Left lung (tissue), 10 donors: ENCODE data around the gene MYRFL. TPM values are rescaled to one million over a fixed set of nuclear protein-coding genes. Genes with fewer than 3 reads are reported as not detected.

Experiments
- ATAC-seq: fragments of 200-7000 bp; cut with Tn5 transposase; one replicate; pipeline ENCODE4 v1.9.1; 2020; ENCODE audit warnings: moderate library complexity
- DNase-seq, 4 donors: peaks; one replicate each; pipeline ENCODE4 v3.0.0-alpha.2; 2013 to 2020
- H3K27ac ChIP-seq, 2 donors: fragments of 200-600 bp; sonication (generic) in 1 of 2; one replicate each; pipeline versions ENCODE4 v1.5.0 to v1.8.0; 2020 to 2021
- H3K27me3 ChIP-seq, 2 donors: fragments of 200-600 bp; sonication (generic) in 1 of 2; one replicate each; pipeline versions ENCODE4 v1.5.0 to v1.8.0; 2020 to 2021
- H3K36me3 ChIP-seq, 2 donors: fragments of 200-600 bp; sonication (generic) in 1 of 2; one replicate each; pipeline versions ENCODE4 v1.5.0 to v1.8.0; 2020 to 2021
- H3K4me1 ChIP-seq, 2 donors: fragments of 200-600 bp; one replicate each; pipeline ENCODE4 v1.8.0; 2021
- H3K4me3 ChIP-seq, 2 donors: fragments of 200-600 bp; sonication (generic) in 1 of 2; one replicate each; pipeline versions ENCODE4 v1.5.0 to v1.8.0; 2020 to 2021; ENCODE audit warnings: mild to moderate bottlenecking in 1 of 2
- H3K9me3 ChIP-seq, 2 donors: fragments of 200-600 bp; sonication (generic) in 1 of 2; one replicate each; pipeline versions ENCODE4 v1.5.0 to v1.8.0; 2020 to 2021
- intact Hi-C, 2 donors: fragments of 100-400 bp; cut with DNase I; formaldehyde crosslinking; loops; one replicate each; pipeline versions ENCODE4 v1.11.2 to v1.14.2; 2022
- polyA plus RNA-seq, 6 donors: library from polyadenylated mRNA; unstranded; fragments of 120-200 nt; gene quantifications; one replicate each; pipeline ENCODE4 v1.2.1, GENCODE V29; 2013; ENCODE audit not compliant: insufficient read length in 6 of 6
- total RNA-seq, 2 donors: library from RNA; stranded (reverse); fragmentation: NEBNext Ultra II Directional; extraction: Animal tissue kit (Norgen Biotek cat#: 25700); gene quantifications; one replicate each; pipeline ENCODE4 v1.2.1, GENCODE V29; 2021
- TF ChIP-seq, protein P1 (sequence below), 2 donors: fragments of 200-600 bp; sonication (generic) in 1 of 2; IDR thresholded peaks; one replicate each; pipeline versions ENCODE4 v1.5.0 to v1.8.0; 2021; ENCODE audit warnings: antibody characterized with exemption in 2 of 2
- donor health status: DM: no; HTN: yes; CAD: no.
- donor health status: DM: no; HTN: no; CAD: no.

The MYRFL gene
- total and polyA plus RNA-seq, 8 donors: 0.17 to 2.5 (median 0.77) TPM

DNA sequence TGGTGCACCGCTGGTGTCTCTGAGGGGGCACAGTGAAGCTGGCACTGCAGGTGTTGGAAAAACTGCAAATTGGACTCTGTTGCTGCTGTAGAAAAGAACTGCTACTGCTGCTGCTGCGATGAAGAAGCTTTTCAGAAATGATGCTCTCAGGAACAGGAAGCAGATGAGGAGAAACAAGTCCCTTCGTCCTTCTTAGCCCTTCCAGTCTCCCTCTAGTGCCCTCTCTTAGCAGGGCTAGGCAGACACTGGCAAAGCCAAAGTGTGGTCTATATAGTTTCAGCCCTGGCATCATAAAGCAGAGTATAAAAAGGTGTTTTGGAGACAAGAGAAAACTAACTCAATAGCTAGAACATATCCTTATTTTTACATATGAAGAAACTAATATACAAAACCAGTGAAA lies 174.5 kb downstream of the MYRFL start:
- DNase-seq: no peak
- TF ChIP-seq, protein P1, sequence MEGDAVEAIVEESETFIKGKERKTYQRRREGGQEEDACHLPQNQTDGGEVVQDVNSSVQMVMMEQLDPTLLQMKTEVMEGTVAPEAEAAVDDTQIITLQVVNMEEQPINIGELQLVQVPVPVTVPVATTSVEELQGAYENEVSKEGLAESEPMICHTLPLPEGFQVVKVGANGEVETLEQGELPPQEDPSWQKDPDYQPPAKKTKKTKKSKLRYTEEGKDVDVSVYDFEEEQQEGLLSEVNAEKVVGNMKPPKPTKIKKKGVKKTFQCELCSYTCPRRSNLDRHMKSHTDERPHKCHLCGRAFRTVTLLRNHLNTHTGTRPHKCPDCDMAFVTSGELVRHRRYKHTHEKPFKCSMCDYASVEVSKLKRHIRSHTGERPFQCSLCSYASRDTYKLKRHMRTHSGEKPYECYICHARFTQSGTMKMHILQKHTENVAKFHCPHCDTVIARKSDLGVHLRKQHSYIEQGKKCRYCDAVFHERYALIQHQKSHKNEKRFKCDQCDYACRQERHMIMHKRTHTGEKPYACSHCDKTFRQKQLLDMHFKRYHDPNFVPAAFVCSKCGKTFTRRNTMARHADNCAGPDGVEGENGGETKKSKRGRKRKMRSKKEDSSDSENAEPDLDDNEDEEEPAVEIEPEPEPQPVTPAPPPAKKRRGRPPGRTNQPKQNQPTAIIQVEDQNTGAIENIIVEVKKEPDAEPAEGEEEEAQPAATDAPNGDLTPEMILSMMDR (IDR thresholded peaks at IDR 0.05): no peak
- H3K36me3 ChIP-seq: no peaks in the 10 kb centered on the region
- intact Hi-C loops: no loop called here
- no peaks in the 10 kb centered on the region for H3K27me3 ChIP-seq
- no peak overlapping the region for H3K27ac ChIP-seq
- peaks cover 0 to 3% of the 10 kb centered on the region in 2 donors for H3K4me1 ChIP-seq
- H3K4me3 ChIP-seq: no peak overlapping the region
- H3K9me3 ChIP-seq: no peaks in the 10 kb centered on the region
- no peak for ATAC-seq

GRCh38 chr12:70002097-70002911 lies 177.3 kb downstream of the MYRFL start:
- peaks cover 0 to 3% of the 10 kb centered on the region in 2 donors for H3K4me1 ChIP-seq
- H3K36me3 ChIP-seq: no peaks in the 10 kb centered on the region
- peak overlapping the region in 1 of 2 donors; percentile 28 for H3K27ac ChIP-seq
- intact Hi-C loops: no loop called here
- DNase-seq (peak in 2 of 4 donors; percentile 80 to 90), ATAC-seq (peak; percentile 42)
- H3K9me3 ChIP-seq: peaks cover 0 to 3% of the 10 kb centered on the region in 2 donors
- no peak overlapping the region for H3K4me3 ChIP-seq
- TF ChIP-seq, protein P1 (IDR thresholded peaks at IDR 0.05): no peak
- no peaks in the 10 kb centered on the region for H3K27me3 ChIP-seq

- peaks cover 0 to 8% of the 10 kb centered on the region in 2 donors for H3K9me3 ChIP-seq
- ATAC-seq (no peak), DNase-seq (no peak)
- TF ChIP-seq, protein P1 (IDR thresholded peaks at IDR 0.05): no peak
- no peaks in the 10 kb centered on the region for H3K36me3 ChIP-seq
- peaks cover 0 to 3% of the 10 kb centered on the region in 2 donors for H3K4me1 ChIP-seq
- H3K27me3 ChIP-seq: no peaks in the 10 kb centered on the region
- H3K4me3 ChIP-seq: no peak overlapping the region
- intact Hi-C loops: no loop called here
- no peak overlapping the region for H3K27ac ChIP-seq
Observed at GRCh38 chr12:70002912-70003255, 177.9 kb downstream of the MYRFL start.

- H3K27ac ChIP-seq: no peak overlapping the region
- H3K4me3 ChIP-seq: no peak overlapping the region
- H3K4me1 ChIP-seq: peaks cover 0 to 3% of the 10 kb centered on the region in 2 donors
- peaks cover 0 to 30% of the 10 kb centered on the region in 2 donors for H3K9me3 ChIP-seq
- ATAC-seq (no peak), DNase-seq (no peak)
- TF ChIP-seq, protein P1 (IDR thresholded peaks at IDR 0.05): no peak
- intact Hi-C loops: no loop called here
- no peaks in the 10 kb centered on the region for H3K27me3 ChIP-seq
- H3K36me3 ChIP-seq: no peaks in the 10 kb centered on the region
Observed at GRCh38 chr12:70005864-70006618, 181.0 kb downstream of the MYRFL start.

DNA sequence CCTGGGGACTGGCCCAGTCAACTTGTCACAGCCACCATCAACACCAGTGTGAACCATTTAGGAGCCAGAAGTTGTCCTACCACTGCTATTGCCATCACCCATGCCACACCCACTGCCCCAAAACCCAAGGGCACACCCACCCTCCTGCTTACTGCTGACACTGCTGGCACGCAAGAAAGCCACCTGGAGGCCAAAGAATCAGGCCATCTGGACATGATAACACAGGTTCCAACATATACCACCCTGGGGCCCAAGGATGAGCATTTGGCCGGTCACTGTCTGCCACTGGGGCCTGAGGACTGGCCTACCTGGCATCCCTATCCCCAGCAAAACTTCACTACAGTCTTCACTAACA lies 181.6 kb downstream of the MYRFL start:
- no peaks in the 10 kb centered on the region for H3K36me3 ChIP-seq
- no peak overlapping the region for H3K27ac ChIP-seq
- H3K27me3 ChIP-seq: no peaks in the 10 kb centered on the region
- H3K4me3 ChIP-seq: no peak overlapping the region
- intact Hi-C loops: no loop called here
- H3K9me3 ChIP-seq: peaks cover 0 to 30% of the 10 kb centered on the region in 2 donors
- peaks cover 0 to 3% of the 10 kb centered on the region in 2 donors for H3K4me1 ChIP-seq
- DNase-seq: no peak
- no peak for ATAC-seq
- TF ChIP-seq, protein P1 (IDR thresholded peaks at IDR 0.05): no peak
